ENCODE results near the gene AQP7.

The AQP7 gene

DNA sequence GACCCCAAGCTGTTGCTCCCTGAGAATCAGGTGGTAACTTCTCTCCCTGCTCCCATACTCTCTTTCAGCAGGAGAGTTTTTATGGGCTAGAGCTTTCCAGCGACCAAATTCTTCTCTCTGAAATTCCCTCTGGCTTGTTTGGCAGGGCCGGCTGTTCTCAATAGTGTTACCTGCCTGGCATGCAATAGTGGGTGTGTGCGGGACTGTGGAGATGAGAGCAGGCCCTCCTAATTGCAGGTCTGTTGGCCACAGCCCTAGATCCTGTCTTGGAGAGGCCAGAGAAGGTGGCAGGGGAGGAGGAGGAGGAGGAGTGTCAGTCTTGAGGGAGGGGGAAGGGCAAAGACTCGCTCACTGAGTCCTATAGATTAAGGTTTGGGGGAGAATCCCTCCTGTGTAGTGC is 29.5 kb downstream of the AQP7 start:
- POLR2A ChIA-PET = interaction anchor here (1.1 to 1.4 kb wide), 2 partner anchors 20 to 101 kb away, joined by 3 read pairs; partner anchors contain the start of gene NOL6

GRCh38 chr9:33366979-33367480 is 35.3 kb downstream of the AQP7 start:
- Histone ChIP-seq H3K4me3 (ENCODE audit: low read depth, low read length) (no peak overlapping the region), H3K9me3 (ENCODE audit: control insufficient read depth, insufficient read depth, low read depth, low read length) (no peaks in the 10 kb centered on the region), H3K4me1 (ENCODE audit: control insufficient read depth, insufficient read depth, low read length) (no peaks in the 10 kb centered on the region), H3K27ac (ENCODE audit: extremely low read depth, low read depth, low read length) (no peak overlapping the region), H3K36me3 (ENCODE audit: control insufficient read depth in 2 of 2, insufficient read depth in 1 of 2, low read length in 2 of 2) (peaks cover 0 to 77% of the 10 kb centered on the region in 2 experiments)
- POLR2A ChIA-PET = no interaction called here
- CTCF ChIA-PET = no interaction called here
- TF ChIP-seq ZXDB (tag by site-specific recombination; IDR thresholded peaks at IDR 0.05) = no peak
- no peak for TF ChIP-seq BCL11B (tag by site-specific recombination; IDR thresholded peaks at IDR 0.05; ENCODE audit: low read depth)
- TF ChIP-seq, protein P1, sequence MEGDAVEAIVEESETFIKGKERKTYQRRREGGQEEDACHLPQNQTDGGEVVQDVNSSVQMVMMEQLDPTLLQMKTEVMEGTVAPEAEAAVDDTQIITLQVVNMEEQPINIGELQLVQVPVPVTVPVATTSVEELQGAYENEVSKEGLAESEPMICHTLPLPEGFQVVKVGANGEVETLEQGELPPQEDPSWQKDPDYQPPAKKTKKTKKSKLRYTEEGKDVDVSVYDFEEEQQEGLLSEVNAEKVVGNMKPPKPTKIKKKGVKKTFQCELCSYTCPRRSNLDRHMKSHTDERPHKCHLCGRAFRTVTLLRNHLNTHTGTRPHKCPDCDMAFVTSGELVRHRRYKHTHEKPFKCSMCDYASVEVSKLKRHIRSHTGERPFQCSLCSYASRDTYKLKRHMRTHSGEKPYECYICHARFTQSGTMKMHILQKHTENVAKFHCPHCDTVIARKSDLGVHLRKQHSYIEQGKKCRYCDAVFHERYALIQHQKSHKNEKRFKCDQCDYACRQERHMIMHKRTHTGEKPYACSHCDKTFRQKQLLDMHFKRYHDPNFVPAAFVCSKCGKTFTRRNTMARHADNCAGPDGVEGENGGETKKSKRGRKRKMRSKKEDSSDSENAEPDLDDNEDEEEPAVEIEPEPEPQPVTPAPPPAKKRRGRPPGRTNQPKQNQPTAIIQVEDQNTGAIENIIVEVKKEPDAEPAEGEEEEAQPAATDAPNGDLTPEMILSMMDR (tag by site-specific recombination; IDR thresholded peaks at IDR 0.05) = no peak
- TF ChIP-seq, protein P2, sequence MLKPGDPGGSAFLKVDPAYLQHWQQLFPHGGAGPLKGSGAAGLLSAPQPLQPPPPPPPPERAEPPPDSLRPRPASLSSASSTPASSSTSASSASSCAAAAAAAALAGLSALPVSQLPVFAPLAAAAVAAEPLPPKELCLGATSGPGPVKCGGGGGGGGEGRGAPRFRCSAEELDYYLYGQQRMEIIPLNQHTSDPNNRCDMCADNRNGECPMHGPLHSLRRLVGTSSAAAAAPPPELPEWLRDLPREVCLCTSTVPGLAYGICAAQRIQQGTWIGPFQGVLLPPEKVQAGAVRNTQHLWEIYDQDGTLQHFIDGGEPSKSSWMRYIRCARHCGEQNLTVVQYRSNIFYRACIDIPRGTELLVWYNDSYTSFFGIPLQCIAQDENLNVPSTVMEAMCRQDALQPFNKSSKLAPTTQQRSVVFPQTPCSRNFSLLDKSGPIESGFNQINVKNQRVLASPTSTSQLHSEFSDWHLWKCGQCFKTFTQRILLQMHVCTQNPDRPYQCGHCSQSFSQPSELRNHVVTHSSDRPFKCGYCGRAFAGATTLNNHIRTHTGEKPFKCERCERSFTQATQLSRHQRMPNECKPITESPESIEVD (tag by site-specific recombination; IDR thresholded peaks at IDR 0.05) = no peak
- TF ChIP-seq ZNF169 (tag by site-specific recombination; IDR thresholded peaks at IDR 0.05) = no peak
- TF ChIP-seq ZNF571 (tag by site-specific recombination; IDR thresholded peaks at IDR 0.05) = no peak
- TF ChIP-seq BCL6B (tag by site-specific recombination; IDR thresholded peaks at IDR 0.05) = no peak
- TF ChIP-seq GLI4 (tag by site-specific recombination; IDR thresholded peaks at IDR 0.05) = no peak

More for the DNA sequence above, 29.5 kb downstream of the AQP7 start:
- H3K4me3 ChIP-seq (ENCODE audit: low read depth, low read length) = no peak overlapping the region
- H3K9me3 ChIP-seq (ENCODE audit: control insufficient read depth, insufficient read depth, low read depth, low read length) = no peaks in the 10 kb centered on the region
- H3K36me3 ChIP-seq (ENCODE audit: control insufficient read depth in 2 of 2, insufficient read depth in 1 of 2, low read length in 2 of 2) = peaks cover 0 to 42% of the 10 kb centered on the region in 2 experiments; a peak in 2 of 3 replicates
- no peaks in the 10 kb centered on the region for H3K4me1 ChIP-seq (ENCODE audit: control insufficient read depth, insufficient read depth, low read length)
- no peak overlapping the region for H3K27ac ChIP-seq (ENCODE audit: extremely low read depth, low read depth, low read length)
- CTCF ChIA-PET = interaction anchor here (0.6 to 5.5 kb wide), 10 partner anchors 10 to 310 kb away, joined by 3 to 111 read pairs (median 5); partner anchors contain the start of genes AQP3, AQP7 and NOL6
- TF ChIP-seq ZNF555 (tag by site-specific recombination; conservative IDR thresholded peaks at IDR 0.05) (no peak), ZNF747 (tag by site-specific recombination; IDR thresholded peaks at IDR 0.05) (no peak), ZSCAN16 (tag by site-specific recombination; IDR thresholded peaks at IDR 0.05) (no peak), ZIC2 (tag by site-specific recombination; IDR thresholded peaks at IDR 0.05) (no peak), ZNF19 (tag by site-specific recombination; IDR thresholded peaks at IDR 0.05; ENCODE audit: low read depth) (no peak), ZNF292 (tag by site-specific recombination; IDR thresholded peaks at IDR 0.05; ENCODE audit: borderline replicate concordance, low read depth) (no peak), REPIN1 (tag by site-specific recombination; IDR thresholded peaks at IDR 0.05; ENCODE audit: low read depth) (no peak), ZNF362 (tag by site-specific recombination; IDR thresholded peaks at IDR 0.05) (no peak), ZNF510 (tag by site-specific recombination; IDR thresholded peaks at IDR 0.05; ENCODE audit: insufficient replicate concordance) (no peak), ZBTB20 (tag by site-specific recombination; IDR thresholded peaks at IDR 0.05) (no peak), ZNF48 (tag by site-specific recombination; IDR thresholded peaks at IDR 0.05) (no peak), KLF17 (tag by site-specific recombination; IDR thresholded peaks at IDR 0.05) (no peak), ZNF76 (tag by site-specific recombination; IDR thresholded peaks at IDR 0.05; ENCODE audit: borderline replicate concordance, low read depth) (no peak), KLF9 (tag by site-specific recombination; IDR thresholded peaks at IDR 0.05; ENCODE audit: low read depth) (no peak)
- TF ChIP-seq, protein P3, sequence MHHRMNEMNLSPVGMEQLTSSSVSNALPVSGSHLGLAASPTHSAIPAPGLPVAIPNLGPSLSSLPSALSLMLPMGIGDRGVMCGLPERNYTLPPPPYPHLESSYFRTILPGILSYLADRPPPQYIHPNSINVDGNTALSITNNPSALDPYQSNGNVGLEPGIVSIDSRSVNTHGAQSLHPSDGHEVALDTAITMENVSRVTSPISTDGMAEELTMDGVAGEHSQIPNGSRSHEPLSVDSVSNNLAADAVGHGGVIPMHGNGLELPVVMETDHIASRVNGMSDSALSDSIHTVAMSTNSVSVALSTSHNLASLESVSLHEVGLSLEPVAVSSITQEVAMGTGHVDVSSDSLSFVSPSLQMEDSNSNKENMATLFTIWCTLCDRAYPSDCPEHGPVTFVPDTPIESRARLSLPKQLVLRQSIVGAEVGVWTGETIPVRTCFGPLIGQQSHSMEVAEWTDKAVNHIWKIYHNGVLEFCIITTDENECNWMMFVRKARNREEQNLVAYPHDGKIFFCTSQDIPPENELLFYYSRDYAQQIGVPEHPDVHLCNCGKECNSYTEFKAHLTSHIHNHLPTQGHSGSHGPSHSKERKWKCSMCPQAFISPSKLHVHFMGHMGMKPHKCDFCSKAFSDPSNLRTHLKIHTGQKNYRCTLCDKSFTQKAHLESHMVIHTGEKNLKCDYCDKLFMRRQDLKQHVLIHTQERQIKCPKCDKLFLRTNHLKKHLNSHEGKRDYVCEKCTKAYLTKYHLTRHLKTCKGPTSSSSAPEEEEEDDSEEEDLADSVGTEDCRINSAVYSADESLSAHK (tag by site-specific recombination; IDR thresholded peaks at IDR 0.05) = no peak

Data from HEK293 (cell line).